HCT116 (cell line): ENCODE data around the gene CPLX4. TPM values are rescaled to one million over a fixed set of nuclear protein-coding genes. Genes with fewer than 3 reads are reported as not detected.

Experiments
- ATAC-seq: fragments of 200-7000 bp; cut with Tn5 transposase; 2 replicates; pipeline ENCODE4 v1.9.1; 2020; ENCODE audit warnings: mild to moderate bottlenecking, moderate library complexity
- BruUV-seq: library from RNA; stranded (reverse); fragments of 400-500 nt; replicated peaks from 2 replicates; lab custom pipeline; 2021; lab: Mats Ljungman, UMichigan
- CTCF ChIA-PET: fragments of 300-600 bp; sonication (Branson Sonifier 250); formaldehyde crosslinking; loops from one replicate; lab custom pipeline; 2021; ENCODE audit warnings: antibody characterized with exemption; lab: Charles Lee
- POLR2A ChIA-PET: fragments of 300-600, 350-600 bp; sonication (Branson Sonifier 250); formaldehyde crosslinking; loops from one replicate; lab custom pipeline; 2021; ENCODE audit warnings: antibody characterized with exemption; lab: Charles Lee
- RAD21 ChIA-PET, 2 experiments: fragments of 300-600 bp; sonication (Branson Sonifier 250); formaldehyde crosslinking; loops; one replicate each; lab custom pipeline; 2023; ENCODE audit warnings: low total read pairs in 2 of 2; ENCODE audit not compliant: uncharacterized antibody in 2 of 2, unreplicated experiment in 2 of 2, low non-redundant PET in 1 of 2; lab: Charles Lee
- DNase-seq: peaks from one replicate; pipeline ENCODE4 v3.0.0-alpha.2; 2010; ENCODE audit warnings: low read depth, low spot score
- H2AFZ ChIP-seq: fragments of 200-600 bp; shearing (Covaris generic), sonication (generic); 2 replicates; pipeline ENCODE4 v1.6.1; 2017; ENCODE audit warnings: low read depth, mixed run types, mixed read lengths, antibody characterized with exemption, low read length; ENCODE audit not compliant: poor library complexity, severe bottlenecking
- H3K27ac ChIP-seq: 2 replicates; pipeline ENCODE4 v1.5.1; 2012; ENCODE audit warnings: low read depth, low read length
- H3K27me3 ChIP-seq: fragments of 200-600 bp; sonication (generic); 2 replicates; pipeline ENCODE4 v1.6.1; 2016; ENCODE audit warnings: mixed run types, low read length, mixed read lengths; ENCODE audit not compliant: insufficient read depth
- H3K36me3 ChIP-seq, 2 experiments: fragments of 200-500 bp in 1 of 2; fragments of 200-600 bp in 1 of 2; sonication (Bioruptor generic) in 1 of 2; sonication (generic) in 1 of 2; 2 replicates each; pipeline versions ENCODE4 v1.5.1 to v1.6.1; 2014 to 2016; ENCODE audit warnings: low read length in 2 of 2, inconsistent platforms in 1 of 2, mixed read lengths in 1 of 2, mixed run types in 1 of 2; ENCODE audit not compliant: insufficient read depth in 2 of 2, control insufficient read depth in 1 of 2
- H3K4me1 ChIP-seq, 2 experiments: fragments of 200-600 bp in 1 of 2; sonication (generic) in 1 of 2; 2 replicates each; pipeline versions ENCODE4 v1.5.1 to v1.6.1; 2012 to 2017; ENCODE audit warnings: low read length in 2 of 2, inconsistent platforms in 1 of 2, mild to moderate bottlenecking in 1 of 2, mixed read lengths in 1 of 2, mixed run types in 1 of 2, moderate library complexity in 1 of 2; ENCODE audit not compliant: insufficient read depth in 2 of 2, control insufficient read depth in 1 of 2
- H3K4me2 ChIP-seq: fragments of 200-600 bp; sonication (generic); 2 replicates; pipeline ENCODE4 v1.6.1; 2017; ENCODE audit warnings: mixed run types, low read length, mixed read lengths
- H3K4me3 ChIP-seq, 2 experiments: fragments of 200-600 bp in 1 of 2; sonication (generic) in 1 of 2; replicated peaks in 1 of 2; 2 replicates each; pipeline ENCODE4 v1.5.1; 2011 to 2016; ENCODE audit warnings: low read length in 2 of 2, control low read depth in 1 of 2, low read depth in 1 of 2, mild to moderate bottlenecking in 1 of 2, mixed read lengths in 1 of 2, mixed run types in 1 of 2
- H3K79me2 ChIP-seq: fragments of 200-600 bp; sonication (generic); 2 replicates; pipeline ENCODE4 v1.6.1; 2017; ENCODE audit warnings: mild to moderate bottlenecking, mixed run types, low read length, moderate library complexity, mixed read lengths; ENCODE audit not compliant: insufficient read depth
- H3K9ac ChIP-seq: fragments of 200-600 bp; sonication (generic); 2 replicates; pipeline ENCODE4 v1.6.1; 2016; ENCODE audit warnings: low read length, mixed read lengths
- H3K9me2 ChIP-seq: fragments of 200-600 bp; sonication (generic), shearing (Covaris generic); 2 replicates; pipeline ENCODE4 v1.6.1; 2017; ENCODE audit warnings: mixed run types, mild to moderate bottlenecking, moderate library complexity; ENCODE audit not compliant: insufficient read depth
- H3K9me3 ChIP-seq, 2 experiments: fragments of 200-500 bp in 1 of 2; fragments of 200-600 bp in 1 of 2; sonication (Bioruptor generic) in 1 of 2; sonication (generic) in 1 of 2; 2 replicates each; pipeline ENCODE4 v1.6.1; 2014 to 2017; ENCODE audit warnings: low read length in 2 of 2, mixed read lengths in 2 of 2, inconsistent platforms in 1 of 2, low read depth in 1 of 2, mild to moderate bottlenecking in 1 of 2, mixed run types in 1 of 2, moderate library complexity in 1 of 2; ENCODE audit not compliant: control insufficient read depth in 1 of 2, insufficient read depth in 1 of 2
- H4K20me1 ChIP-seq: fragments of 200-600 bp; sonication (generic), shearing (Covaris generic); 2 replicates; pipeline ENCODE4 v1.6.1; 2017; ENCODE audit warnings: mixed run types, mild to moderate bottlenecking, moderate library complexity; ENCODE audit not compliant: insufficient read depth
- CTCF ChIP-seq, 3 experiments: fragments of 200-600 bp in 1 of 3; sonication (generic) in 1 of 3; IDR thresholded peaks in 2 of 3; conservative IDR thresholded peaks in 1 of 3; 2 replicates each; pipeline ENCODE4 v1.5.1; 2012 to 2017; ENCODE audit warnings: low read depth in 2 of 3, low read length in 2 of 3, antibody characterized with exemption in 1 of 3, borderline replicate concordance in 1 of 3, control low read depth in 1 of 3, mild to moderate bottlenecking in 1 of 3, mixed read lengths in 1 of 3, mixed run types in 1 of 3, moderate library complexity in 1 of 3; ENCODE audit not compliant: insufficient read depth in 1 of 3
- EGR1 ChIP-seq: IDR thresholded peaks from 2 replicates; pipeline ENCODE4 v1.6.1; 2012; ENCODE audit warnings: low read depth
- ELF1 ChIP-seq: IDR thresholded peaks from 2 replicates; pipeline ENCODE4 v1.6.1; 2012; ENCODE audit warnings: low read depth, borderline replicate concordance
- EZH2 ChIP-seq: fragments of 200-600 bp; sonication (generic); IDR thresholded peaks from 2 replicates; pipeline ENCODE4 v1.6.1; 2017; ENCODE audit warnings: antibody characterized with exemption, mixed run types
- EZH2phosphoT487 ChIP-seq: fragments of 200-600 bp; IDR thresholded peaks from 2 replicates; pipeline ENCODE4 v1.6.1; 2018; ENCODE audit warnings: antibody characterized with exemption, borderline replicate concordance
- FOSL1 ChIP-seq: IDR thresholded peaks from 2 replicates; pipeline ENCODE4 v1.6.1; 2012; ENCODE audit warnings: low read depth
- JUND ChIP-seq: IDR thresholded peaks from 2 replicates; pipeline ENCODE4 v1.6.1; 2012
- POLR2A ChIP-seq: IDR thresholded peaks from 2 replicates; pipeline ENCODE4 v1.7.0; 2011; ENCODE audit warnings: borderline replicate concordance; ENCODE audit not compliant: insufficient read depth, insufficient read length; ENCODE audit errors: extremely low read depth
- POLR2AphosphoS5 ChIP-seq: IDR thresholded peaks from 2 replicates; pipeline ENCODE4 v1.6.1; 2011; ENCODE audit warnings: mild to moderate bottlenecking, low read depth, low read length, moderate library complexity
- RAD21 ChIP-seq: IDR thresholded peaks from 2 replicates; pipeline ENCODE4 v1.6.1; 2012; ENCODE audit warnings: low read depth, mild to moderate bottlenecking
- REST ChIP-seq: IDR thresholded peaks from 2 replicates; pipeline ENCODE4 v1.6.1; 2012; ENCODE audit warnings: low read depth
- SIN3A ChIP-seq: IDR thresholded peaks from 2 replicates; pipeline ENCODE4 v1.6.1; 2012; ENCODE audit warnings: low read depth
- SP1 ChIP-seq: IDR thresholded peaks from 2 replicates; pipeline ENCODE4 v1.6.1; 2012; ENCODE audit warnings: low read depth
- SRF ChIP-seq: IDR thresholded peaks from 2 replicates; pipeline ENCODE4 v1.6.1; 2012; ENCODE audit warnings: low read depth
- TCF7L2 ChIP-seq: IDR thresholded peaks from 2 replicates; pipeline ENCODE4 v1.7.0; 2011; ENCODE audit warnings: borderline replicate concordance, inconsistent platforms; ENCODE audit not compliant: insufficient read depth, insufficient read length; ENCODE audit errors: extremely low read depth
- YY1 ChIP-seq: IDR thresholded peaks from 2 replicates; pipeline ENCODE4 v1.6.1; 2011; ENCODE audit warnings: low read length, low read depth, moderate library complexity, mild to moderate bottlenecking; ENCODE audit not compliant: insufficient replicate concordance; ENCODE audit errors: extremely low read depth
- ZBTB33 ChIP-seq: IDR thresholded peaks from 2 replicates; pipeline ENCODE4 v1.6.1; 2011; ENCODE audit warnings: mild to moderate bottlenecking, low read length, moderate library complexity; ENCODE audit not compliant: insufficient replicate concordance; ENCODE audit errors: extremely low read depth
- ZFX ChIP-seq: fragments of 450-650 bp; IDR thresholded peaks from 2 replicates; pipeline ENCODE4 v1.6.1; 2017
- ZNF274 ChIP-seq: fragments of 200-500 bp; sonication (Bioruptor generic); IDR thresholded peaks from 2 replicates; pipeline ENCODE4 v1.6.1; 2014; ENCODE audit warnings: mild to moderate bottlenecking, low read depth, low read length, inconsistent platforms
- intact Hi-C: fragments of 100-400 bp; cut with micrococcal nuclease; formaldehyde crosslinking; loops from 2 replicates; pipeline ENCODE4 v1.10.0; 2022
- total RNA-seq: library from RNA; stranded (reverse); gene quantifications from one replicate; pipeline ENCODE4 v1.2.1, GENCODE V29; 2021; ENCODE audit not compliant: unreplicated experiment

Gene CPLX4
- total RNA-seq, 1 experiment from 2014 or later: not detected

DNA sequence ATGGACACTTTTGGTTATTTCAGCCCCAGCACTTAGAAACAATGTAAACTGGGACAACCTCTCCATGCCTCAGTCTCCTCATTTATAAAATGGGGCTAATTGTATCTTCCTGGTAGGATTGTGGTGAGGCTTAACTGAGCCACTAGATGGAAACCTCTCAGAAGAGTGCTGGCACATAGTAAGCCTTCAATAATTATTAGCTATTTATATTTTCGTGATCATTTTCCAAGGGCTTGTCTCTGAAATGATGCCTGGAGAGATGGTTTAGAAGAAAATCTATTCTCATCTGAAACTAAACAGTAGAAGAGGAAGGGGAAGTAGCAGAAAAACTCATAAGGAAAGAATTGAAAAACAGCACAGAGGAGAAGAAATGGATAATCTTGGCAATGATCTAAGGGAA, 52.0 kb downstream of the CPLX4 start (continued):
- TF ChIP-seq POLR2A: no peak
- TF ChIP-seq SP1: no peak
- no peak for TF ChIP-seq ELF1
- no peak for TF ChIP-seq EGR1
- no peak for TF ChIP-seq RAD21
- no peak for TF ChIP-seq SRF

GRCh38 chr18:59265974-59266369, 52.5 kb downstream of the CPLX4 start:
- BruUV-seq: no TSS peak
- Histone ChIP-seq H3K36me3 (no peaks in the 10 kb centered on the region), H3K9me2 (no peaks in the 10 kb centered on the region), H3K9me3 (no peaks in the 10 kb centered on the region), H4K20me1 (no peaks in the 10 kb centered on the region), H3K4me1 (peaks cover 0 to 7% of the 10 kb centered on the region in 2 experiments; a peak in 2 of 4 replicates), H3K9ac (no peak overlapping the region), H3K27me3 (peaks cover 9% of the 10 kb centered on the region), H2AFZ (no peak overlapping the region), H3K4me2 (no peak overlapping the region), H3K27ac (no peak overlapping the region), H3K79me2 (no peaks in the 10 kb centered on the region), H3K4me3 (no peak overlapping the region)
- RAD21 ChIA-PET: no interaction called here
- no peak for DNase-seq
- POLR2A ChIA-PET: no interaction called here
- intact Hi-C loops: no loop called here
- no peak for ATAC-seq
- CTCF ChIA-PET: interaction anchor here (1.0 to 1.5 kb wide), 3 partner anchors 17 to 137 kb away, joined by 3 to 5 read pairs (median 4); no protein-coding TSS in a partner anchor
- TF ChIP-seq ELF1 (no peak), CTCF (IDR thresholded peaks at IDR 0.05 in 2 of 3, conservative IDR thresholded peaks at IDR 0.05 in 1 of 3; ENCODE audit: borderline replicate concordance in 1 of 3, insufficient read depth in 1 of 3, low read depth in 2 of 3, low read length in 2 of 3) (no peak), JUND (no peak), EZH2phosphoT487 (no peak), RAD21 (no peak), EGR1 (no peak), POLR2A (no peak), TCF7L2 (no peak), SIN3A (no peak), YY1 (no peak), FOSL1 (no peak), POLR2AphosphoS5 (no peak), ZFX (no peak), SRF (no peak), EZH2 (no peak), ZBTB33 (no peak), REST (no peak), ZNF274 (no peak)
